K562 (cell line): ENCODE data around the gene AACS. TPM values are rescaled to one million over a fixed set of nuclear protein-coding genes. Genes with fewer than 3 reads are reported as not detected.
A peak's percentile ranks its signal among the peaks of the same experiment; 100 is the strongest.
"Not testable (repeated sequence)": the region's sequence is repeated elsewhere in the genome, so short reads cannot be mapped to it uniquely, and the experiment has no call there.

Experiments
- ATAC-seq: fragments of 200-7000 bp; cut with Tn5 transposase; 3 replicates; pipeline ENCODE4 v1.9.1; 2020; ENCODE audit warnings: moderate library complexity
- BruUV-seq: library from RNA; stranded (reverse); fragments of 400-500 nt; replicated peaks from 2 replicates; lab custom pipeline; 2021; lab: Mats Ljungman, UMichigan
- CTCF ChIA-PET: fragments of 300-600 bp; formaldehyde crosslinking; extraction: SDS; loops from one replicate; lab custom pipeline; 2021; ENCODE audit warnings: low intra/inter-chr PET ratio; lab: Yijun Ruan, JAX
- POLR2A ChIA-PET: fragments of 300-600, 350-650 bp; sonication (Branson Sonifier 250); formaldehyde crosslinking; extraction: SDS; loops from one replicate; lab custom pipeline; 2021; ENCODE audit warnings: antibody characterized with exemption, inconsistent platforms; lab: Yijun Ruan, JAX
- DNase-seq, 4 experiments: peaks; one replicate each; pipeline versions ENCODE4 v3.0.0 to v3.0.0-alpha.2; 2011 to 2018; ENCODE audit warnings: low spot score in 3 of 4, mixed read lengths in 3 of 4; ENCODE audit errors: extremely low read depth in 1 of 4
- FAIRE-seq: peaks from 2 replicates; lab custom pipeline; 2011; peaks lifted over from hg19 to GRCh38; lab: Jason Lieb, UNC
- H2AFZ ChIP-seq: 2 replicates; pipeline ENCODE4 v1.6.0; 2011; ENCODE audit warnings: low read depth, low read length, control low read depth, inconsistent platforms
- H3K27ac ChIP-seq: fragments of 200-600 bp; 3 replicates; pipeline ENCODE4 v1.8.0; 2011; ENCODE audit warnings: low read depth, mild to moderate bottlenecking, control low read depth, inconsistent platforms, low read length, moderate library complexity, mixed read lengths; ENCODE audit errors: extremely low read depth
- H3K27me3 ChIP-seq, 2 experiments: fragments of 300-600 bp in 1 of 2; 2 replicates in 1 of 2; 3 replicates in 1 of 2; pipeline versions ENCODE4 v1.6.0 to v1.8.0; 2011; ENCODE audit warnings: inconsistent platforms in 2 of 2, low read length in 2 of 2, mild to moderate bottlenecking in 1 of 2, mixed read lengths in 1 of 2, moderate library complexity in 1 of 2; ENCODE audit not compliant: control insufficient read depth in 2 of 2, insufficient read depth in 2 of 2
- H3K36me3 ChIP-seq: fragments of 300-600 bp; 3 replicates; pipeline ENCODE4 v1.8.0; 2011; ENCODE audit warnings: mild to moderate bottlenecking, low read length, inconsistent platforms; ENCODE audit not compliant: control insufficient read depth, insufficient read depth
- H3K4me1 ChIP-seq, 2 experiments: fragments of 200-600 bp in 1 of 2; replicated peaks in 1 of 2; 2 replicates in 1 of 2; 3 replicates in 1 of 2; pipeline versions ENCODE4 v1.5.1 to v1.8.0; 2011; ENCODE audit warnings: inconsistent platforms in 2 of 2, low read length in 2 of 2, mild to moderate bottlenecking in 1 of 2, mixed read lengths in 1 of 2, moderate library complexity in 1 of 2; ENCODE audit not compliant: control insufficient read depth in 2 of 2, insufficient read depth in 2 of 2
- H3K4me2 ChIP-seq: 2 replicates; pipeline ENCODE4 v1.6.1; 2011; ENCODE audit warnings: low read length, control low read depth, inconsistent platforms, mixed read lengths; ENCODE audit not compliant: insufficient read depth
- H3K4me3 ChIP-seq: fragments of 200-600 bp; sonication (generic), shearing (Covaris generic); 2 replicates; pipeline ENCODE4 v1.5.1; 2016; ENCODE audit warnings: control low read depth, inconsistent platforms
- H3K79me2 ChIP-seq: fragments of 200-600 bp; 3 replicates; pipeline ENCODE4 v1.8.0; 2011; ENCODE audit warnings: low read length, inconsistent platforms; ENCODE audit not compliant: control insufficient read depth, insufficient read depth
- H3K9ac ChIP-seq, 2 experiments: 2 replicates each; pipeline versions ENCODE4 v1.6.0 to v1.6.1; 2011; ENCODE audit warnings: low read depth in 2 of 2, low read length in 2 of 2, control low read depth in 1 of 2, inconsistent platforms in 1 of 2, mild to moderate bottlenecking in 1 of 2, mixed read lengths in 1 of 2; ENCODE audit not compliant: insufficient read depth in 1 of 2
- H3K9me1 ChIP-seq: one replicate; pipeline ENCODE4 v1.6.0; 2011; ENCODE audit warnings: inconsistent platforms, mild to moderate bottlenecking, low read length, moderate library complexity; ENCODE audit not compliant: control insufficient read depth, insufficient read depth
- H3K9me3 ChIP-seq: replicated peaks from 2 replicates; pipeline ENCODE4 v1.5.1; 2011; ENCODE audit warnings: low read depth, low read length, inconsistent platforms; ENCODE audit not compliant: control insufficient read depth, insufficient read depth
- H4K20me1 ChIP-seq: replicated peaks from 2 replicates; pipeline ENCODE4 v1.6.1; 2011; ENCODE audit warnings: low read length, inconsistent platforms, mixed read lengths; ENCODE audit not compliant: control insufficient read depth, insufficient read depth
- ATF4 ChIP-seq: fragments of 450-650 bp; formaldehyde crosslinking; IDR thresholded peaks from 2 replicates; pipeline ENCODE4 v1.4.0; 2022; ENCODE audit warnings: mild to moderate bottlenecking, moderate library complexity
- ATF6 ChIP-seq: sonication (generic); formaldehyde crosslinking; IDR thresholded peaks from 2 replicates; pipeline ENCODE4 v1.4.0; 2020; ENCODE audit warnings: mild to moderate bottlenecking, missing genetic modification reagents
- BDP1 ChIP-seq: IDR thresholded peaks from 3 replicates; pipeline ENCODE4 v1.6.1; 2011; ENCODE audit not compliant: insufficient read length, insufficient read depth
- CEBPB ChIP-seq: fragments of 450-650 bp; IDR thresholded peaks from 2 replicates; pipeline ENCODE4 v1.6.1; 2016; ENCODE audit warnings: missing genetic modification characterization, missing compliant biosample characterization
- ETV1 ChIP-seq: fragments of 450-650 bp; conservative IDR thresholded peaks from 2 replicates; pipeline ENCODE4 v1.6.1; 2016; ENCODE audit warnings: missing genetic modification characterization, control low read depth, low read depth, missing compliant biosample characterization
- FOXA1 ChIP-seq: fragments of 450-650 bp; IDR thresholded peaks from 2 replicates; pipeline ENCODE4 v1.6.1; 2016; ENCODE audit warnings: mild to moderate bottlenecking, borderline replicate concordance
- KLF6 ChIP-seq: fragments of 250-450 bp; sonication (Bioruptor Pico); IDR thresholded peaks from 2 replicates; pipeline ENCODE4 v1.4.0; 2020; ENCODE audit warnings: mild to moderate bottlenecking, moderate library complexity, borderline replicate concordance
- NCOA6 ChIP-seq: fragments of 450-650 bp; IDR thresholded peaks from 2 replicates; pipeline ENCODE4 v1.6.1; 2017; ENCODE audit warnings: mild to moderate bottlenecking
- NR2C2 ChIP-seq, 2 experiments: fragments of 200-800 bp in 1 of 2; sonication (Bioruptor generic) in 1 of 2; sonication (generic) in 1 of 2; formaldehyde crosslinking in 1 of 2; IDR thresholded peaks; 2 replicates each; pipeline versions ENCODE4 v1.6.1 to v1.8.0; 2016 to 2022; ENCODE audit warnings: mild to moderate bottlenecking in 1 of 2, missing compliant biosample characterization in 1 of 2, missing genetic modification characterization in 1 of 2, missing genetic modification reagents in 1 of 2
- PURB ChIP-seq: sonication (generic); formaldehyde crosslinking; IDR thresholded peaks from 2 replicates; pipeline ENCODE4 v1.9.0; 2021; ENCODE audit warnings: low read depth, mild to moderate bottlenecking, missing genetic modification reagents
- SMARCE1 ChIP-seq: fragments of 450-650 bp; IDR thresholded peaks from 2 replicates; pipeline ENCODE4 v1.7.1; 2016; ENCODE audit warnings: mild to moderate bottlenecking
- SNAPC5 ChIP-seq: fragments of 250-450 bp; sonication (Bioruptor Pico); IDR thresholded peaks from 2 replicates; pipeline ENCODE4 v1.8.0; 2021; ENCODE audit warnings: moderate library complexity, mild to moderate bottlenecking, inconsistent platforms
- ZNF431 ChIP-seq: sonication (generic); formaldehyde crosslinking; IDR thresholded peaks from 2 replicates; pipeline ENCODE4 v1.8.0; 2022; ENCODE audit warnings: mild to moderate bottlenecking, missing genetic modification reagents
- WGBS: fragments of 100-300 bp; shearing (Covaris generic); methylation state at CpG from one replicate; pipeline ENCODE4 v1.1.6; 2016; ENCODE audit warnings: low coverage, mixed read lengths; ENCODE audit not compliant: insufficient coverage; ENCODE audit errors: missing lambda C conversion rate; 5-methylcytosine and 5-hydroxymethylcytosine counted together
- in situ Hi-C: fragments of 300-500 bp; cut with MboI; formaldehyde crosslinking; loops from 4 replicates; pipeline ENCODE4 v1.15.0; 2018; ENCODE audit warnings: inconsistent platforms, mixed read lengths
- intact Hi-C: fragments of 100-400 bp; cut with micrococcal nuclease; formaldehyde crosslinking; loops from 2 replicates; pipeline ENCODE4 v1.14.2; 2022
- polyA plus RNA-seq, 8 experiments: library from polyadenylated mRNA; depleted of rRNA in 4 of 8; stranded (reverse) in 5 of 8; unstranded in 3 of 8; fragments of >200 nt; fragmentation: Nextera tagmentation in 2 of 8; fragmentation: Illumina TruSeq in 1 of 8; extraction: Ambion mirVana in 2 of 8; extraction: Trizol in 1 of 8; gene quantifications; 2 replicates each; pipeline versions ENCODE4 v1.2.1 to v1.2.3, GENCODE V29; 2011 to 2014; ENCODE audit warnings: inconsistent platforms in 1 of 8, missing spikeins in 1 of 8
- total RNA-seq, 7 experiments: library from RNA; depleted of rRNA in 6 of 7; stranded (reverse); fragments of >200 nt in 6 of 7; fragmentation: Illumina TruSeq in 2 of 7; extraction: Trizol in 2 of 7; gene quantifications; 2 replicates each; pipeline versions ENCODE4 v1.2.1 to v1.2.3, GENCODE V29; 2011 to 2021; ENCODE audit warnings: low replicate concordance in 1 of 7

The AACS gene
- total and polyA plus RNA-seq, 9 of the 15 experiments (the other 6 are each of a cell fraction or from before 2014, with no cell fraction given): 2.4 to 13.0 (median 6.0) TPM

DNA sequence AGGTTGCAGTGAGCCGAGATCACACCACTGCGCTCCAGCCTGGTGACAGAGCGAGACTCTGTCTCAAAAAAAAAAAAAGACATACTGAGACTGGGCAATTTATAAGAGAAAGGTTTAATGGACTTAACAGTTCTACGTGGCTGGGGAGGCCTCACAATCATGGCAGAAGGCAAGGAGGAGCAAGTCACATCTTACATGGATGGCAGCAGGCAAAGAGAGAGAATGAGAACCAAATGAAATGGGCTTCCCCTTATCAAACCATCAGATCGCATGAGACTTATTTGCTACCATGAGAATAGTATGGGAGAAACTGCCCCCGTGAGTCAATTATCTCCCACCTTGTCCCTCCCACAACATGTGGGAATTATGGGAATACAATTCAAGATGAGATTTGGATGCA lies 47.4 kb downstream of the AACS start:
- H3K27me3 ChIP-seq, BruUV-seq, H2AFZ ChIP-seq, FAIRE-seq, H3K9ac ChIP-seq, H3K27ac ChIP-seq, CTCF ChIA-PET, H4K20me1 ChIP-seq, H3K79me2 ChIP-seq, H3K4me2 ChIP-seq, POLR2A ChIA-PET: not testable (repeated sequence)
- WGBS: 85% methylated on average over 3 of the region's 6 CpGs
- peaks cover 3 to 12% of the 10 kb centered on the region in 2 experiments; a peak in 3 of 5 replicates for H3K4me1 ChIP-seq
- peak; percentile 95 for TF ChIP-seq ZNF431 (CRISPR knock-in tag)
- TF ChIP-seq, all 486 proteins: peak for 1; not testable (repeated sequence) for 485
- H3K9me3 ChIP-seq, in situ Hi-C loops, DNase-seq, H3K9me1 ChIP-seq, H3K4me3 ChIP-seq, intact Hi-C loops, ATAC-seq: not testable (repeated sequence)
- peaks cover 13% of the 10 kb centered on the region; the same call in 2 of the 3 replicates for H3K36me3 ChIP-seq

DNA sequence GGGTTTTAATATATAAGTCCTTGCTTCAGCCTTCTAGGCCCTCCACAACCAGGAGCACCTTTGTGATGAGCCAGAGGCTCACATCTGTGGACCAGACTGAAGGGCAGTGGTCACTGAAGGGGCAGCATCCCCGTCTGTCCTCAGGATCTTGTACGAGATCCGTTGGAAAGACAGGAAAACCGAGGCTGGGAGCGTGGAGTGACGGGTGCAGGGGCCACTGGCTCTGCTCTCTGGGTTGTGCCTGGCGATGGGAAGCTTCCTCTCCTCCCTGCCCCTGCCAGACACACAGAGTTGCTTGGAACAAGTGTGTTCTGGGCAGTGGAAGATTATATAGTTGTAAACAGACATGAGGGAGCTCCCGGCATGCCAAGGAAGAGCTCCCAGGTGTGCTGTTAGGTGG lies 48.0 kb downstream of the AACS start:
- no peak overlapping the region for H2AFZ ChIP-seq
- no peaks in the 10 kb centered on the region for H3K9me1 ChIP-seq
- no peaks in the 10 kb centered on the region for H3K79me2 ChIP-seq
- CTCF ChIA-PET: no interaction called here
- no peak for DNase-seq
- H3K4me3 ChIP-seq: no peak overlapping the region
- no peak for ATAC-seq
- H3K4me2 ChIP-seq: no peak overlapping the region
- 48% methylated on average over 8 of the region's 8 CpGs for WGBS
- H3K27me3 ChIP-seq: no peaks in the 10 kb centered on the region
- H3K36me3 ChIP-seq: peaks cover 13% of the 10 kb centered on the region; the same call in 2 of the 3 replicates
- no peak for FAIRE-seq
- POLR2A ChIA-PET: no interaction called here
- intact Hi-C loops: no loop called here
- no peak overlapping the region for H3K27ac ChIP-seq
- H4K20me1 ChIP-seq: no peaks in the 10 kb centered on the region
- no peak overlapping the region; a peak in 1 of 4 replicates for H3K9ac ChIP-seq
- H3K9me3 ChIP-seq: no peaks in the 10 kb centered on the region
- peaks cover 3 to 12% of the 10 kb centered on the region in 2 experiments; a peak in 3 of 5 replicates for H3K4me1 ChIP-seq
- BruUV-seq: no TSS peak
- in situ Hi-C loops: no loop called here
- TF ChIP-seq ATF6 (CRISPR knock-in tag) (no peak), ATF4 (CRISPR knock-in tag) (no peak), PURB (CRISPR knock-in tag) (no peak), NR2C2 (CRISPR knock-in tag; IDR thresholded peaks at IDR 0.05) (no peak), NR2C2 (tag; IDR thresholded peaks at IDR 0.05) (no peak), KLF6 (no peak), CEBPB (tag) (no peak), SMARCE1 (no peak), NCOA6 (no peak), BDP1 (no peak), SNAPC5 (CRISPR knock-in tag) (no peak), ZNF431 (CRISPR knock-in tag) (no peak), ETV1 (tag) (no peak), FOXA1 (no peak)
